Measurements from ENCODE around the gene HS6ST3.

Gene HS6ST3

GRCh38 chr13:96804174-96804573 lies 714.3 kb downstream of the HS6ST3 start:
- DNase-seq: no peak

GRCh38 chr13:96806746-96807145 lies 716.8 kb downstream of the HS6ST3 start:
- no peak for DNase-seq

GRCh38 chr13:96809366-96810096 lies 719.6 kb downstream of the HS6ST3 start:
- DNase-seq: no peak

- DNase-seq: no peak
Measured at GRCh38 chr13:96810104-96810503, 720.2 kb downstream of the HS6ST3 start.

GRCh38 chr13:96811049-96811448 lies 721.1 kb downstream of the HS6ST3 start:
- DNase-seq: no peak

GRCh38 chr13:96816261-96816660 lies 726.4 kb downstream of the HS6ST3 start:
- no peak for DNase-seq

GRCh38 chr13:96816874-96817273 lies 727.0 kb downstream of the HS6ST3 start:
- DNase-seq: no peak

- DNase-seq: peak; percentile 21
Measured at GRCh38 chr13:96817336-96817941, 727.5 kb downstream of the HS6ST3 start.

GRCh38 chr13:96819375-96819774 lies 729.5 kb downstream of the HS6ST3 start:
- no peak for DNase-seq

- DNase-seq: no peak
Measured at GRCh38 chr13:96821381-96821780, 731.5 kb downstream of the HS6ST3 start.

GRCh38 chr13:96821971-96822370 lies 732.1 kb downstream of the HS6ST3 start:
- no peak for DNase-seq

GRCh38 chr13:96822895-96823294 lies 733.0 kb downstream of the HS6ST3 start:
- no peak for DNase-seq

GRCh38 chr13:96824140-96824539 lies 734.2 kb downstream of the HS6ST3 start:
- DNase-seq: peak; percentile 52

GRCh38 chr13:96825653-96826052 lies 735.7 kb downstream of the HS6ST3 start:
- DNase-seq: no peak

GRCh38 chr13:96834626-96835025 lies 744.7 kb downstream of the HS6ST3 start:
- no peak for DNase-seq

GRCh38 chr13:96835546-96835945 lies 745.6 kb downstream of the HS6ST3 start:
- no peak for DNase-seq

- DNase-seq: no peak
Measured at GRCh38 chr13:96836733-96837132, 746.8 kb downstream of the HS6ST3 start.

- DNase-seq: no peak
Measured at GRCh38 chr13:96837809-96838208, 747.9 kb downstream of the HS6ST3 start.

- DNase-seq: no peak
Measured at GRCh38 chr13:96844195-96844594, 754.3 kb downstream of the HS6ST3 start.

GRCh38 chr13:96844616-96845015 lies 754.7 kb downstream of the HS6ST3 start:
- DNase-seq: no peak

GRCh38 chr13:96848286-96848685 lies 758.4 kb downstream of the HS6ST3 start:
- no peak for DNase-seq

- DNase-seq: no peak
Measured at GRCh38 chr13:96849091-96849490, 759.2 kb downstream of the HS6ST3 start.

GRCh38 chr13:96850538-96851145 lies 760.7 kb downstream of the HS6ST3 start:
- DNase-seq: no peak

- no peak for DNase-seq
Measured at GRCh38 chr13:96851856-96852445, 762.0 kb downstream of the HS6ST3 start.
